SK-N-SH treated with all-trans-retinoic acid at 6 μM for 48 hours (cell line): ENCODE results near the gene NPC1.

Experiments
- ATAC-seq: fragments of 200-7000 bp; cut with Tn5 transposase; 3 replicates; pipeline ENCODE4 v1.9.1; 2020; ENCODE audit warnings: mild to moderate bottlenecking, moderate library complexity
- BACH2 ChIP-seq: fragments of 250-450 bp; sonication (Bioruptor Pico); IDR thresholded peaks from 2 replicates; pipeline ENCODE4 v1.9.0; 2021; ENCODE audit warnings: mild to moderate bottlenecking, borderline replicate concordance
- CREB5 ChIP-seq: fragments of 250-450 bp; sonication (Bioruptor Pico); IDR thresholded peaks from 2 replicates; pipeline ENCODE4 v1.5.1; 2020; ENCODE audit warnings: low read depth, mild to moderate bottlenecking, moderate library complexity
- CSRNP3 ChIP-seq: fragments of 250-450 bp; sonication (Bioruptor Pico); IDR thresholded peaks from 2 replicates; pipeline ENCODE4 v1.5.1; 2021; ENCODE audit warnings: mild to moderate bottlenecking, moderate library complexity
- ESRRG ChIP-seq: fragments of 250-450 bp; sonication (Bioruptor Pico); IDR thresholded peaks from 2 replicates; pipeline ENCODE4 v1.6.1; 2021; ENCODE audit warnings: mild to moderate bottlenecking
- GLIS3 ChIP-seq: fragments of 250-450 bp; sonication (Bioruptor Pico); IDR thresholded peaks from 2 replicates; pipeline ENCODE4 v1.5.0; 2020; ENCODE audit warnings: mild to moderate bottlenecking, moderate library complexity
- ISL1 ChIP-seq: fragments of 250-450 bp; sonication (Bioruptor Pico); IDR thresholded peaks from 2 replicates; pipeline ENCODE4 v2.1.2; 2022; ENCODE audit warnings: mild to moderate bottlenecking, moderate library complexity
- PATZ1 ChIP-seq: fragments of 250-450 bp; sonication (Bioruptor Pico); IDR thresholded peaks from 2 replicates; pipeline ENCODE4 v1.8.0; 2020; ENCODE audit warnings: mild to moderate bottlenecking, moderate library complexity, borderline replicate concordance
- POU6F1 ChIP-seq: fragments of 250-450 bp; sonication (Bioruptor Pico); IDR thresholded peaks from 2 replicates; pipeline ENCODE4 v1.8.0; 2021; ENCODE audit warnings: low read depth, mild to moderate bottlenecking, moderate library complexity, borderline replicate concordance
- PPARA ChIP-seq: fragments of 250-450 bp; sonication (Bioruptor Pico); IDR thresholded peaks from 2 replicates; pipeline ENCODE4 v1.5.0; 2020; ENCODE audit warnings: mild to moderate bottlenecking, borderline replicate concordance
- RARB ChIP-seq: fragments of 250-450 bp; sonication (Bioruptor Pico); IDR thresholded peaks from 2 replicates; pipeline ENCODE4 v1.8.0; 2021; ENCODE audit warnings: mild to moderate bottlenecking, moderate library complexity
- SNAI2 ChIP-seq: fragments of 250-450 bp; sonication (Bioruptor Pico); IDR thresholded peaks from 2 replicates; pipeline ENCODE4 v1.5.0; 2020; ENCODE audit warnings: mild to moderate bottlenecking, moderate library complexity
- TCF4 ChIP-seq: fragments of 250-450 bp; sonication (Bioruptor Pico); IDR thresholded peaks from 2 replicates; pipeline ENCODE4 v1.8.0; 2021; ENCODE audit warnings: mild to moderate bottlenecking, moderate library complexity, borderline replicate concordance
- TOX ChIP-seq: fragments of 250-450 bp; sonication (Bioruptor Pico); IDR thresholded peaks from 2 replicates; pipeline ENCODE4 v1.8.0; 2021; ENCODE audit warnings: mild to moderate bottlenecking, moderate library complexity, borderline replicate concordance
- TSHZ2 ChIP-seq: fragments of 250-450 bp; sonication (Bioruptor Pico); IDR thresholded peaks from 2 replicates; pipeline ENCODE4 v1.5.0; 2020; ENCODE audit warnings: mild to moderate bottlenecking, moderate library complexity
- ZC3H10 ChIP-seq: fragments of 250-450 bp; sonication (Bioruptor Pico); IDR thresholded peaks from 2 replicates; pipeline ENCODE4 v1.5.1; 2021; ENCODE audit warnings: mild to moderate bottlenecking, moderate library complexity
- ZNF70 ChIP-seq: fragments of 450-650 bp; formaldehyde crosslinking; IDR thresholded peaks from 2 replicates; pipeline ENCODE4 v1.5.0; 2020; ENCODE audit warnings: mild to moderate bottlenecking, moderate library complexity

NPC1 gene

GRCh38 chr18:23616258-23616657 is 30.0 kb upstream of the NPC1 start:
- TF ChIP-seq PPARA (CRISPR knock-in tag), result no peak
- TF ChIP-seq GLIS3 (CRISPR knock-in tag), result no peak
- TF ChIP-seq TOX (CRISPR knock-in tag), result no peak
- no peak for TF ChIP-seq SNAI2 (CRISPR knock-in tag)
- TF ChIP-seq BACH2 (CRISPR knock-in tag), result no peak
- TF ChIP-seq ESRRG (CRISPR knock-in tag), result no peak
- TF ChIP-seq TSHZ2, result no peak
- TF ChIP-seq CSRNP3 (CRISPR knock-in tag), result no peak
- no peak for ATAC-seq

GRCh38 chr18:23614891-23615290 is 28.6 kb upstream of the NPC1 start:
- no peak for ATAC-seq
- TF ChIP-seq CREB5 (CRISPR knock-in tag) (no peak), PPARA (CRISPR knock-in tag) (no peak), PATZ1 (CRISPR knock-in tag) (no peak), ZNF70 (CRISPR knock-in tag) (no peak), ISL1 (no peak), TSHZ2 (no peak), TCF4 (CRISPR knock-in tag) (no peak), SNAI2 (CRISPR knock-in tag) (no peak), BACH2 (CRISPR knock-in tag) (no peak), RARB (CRISPR knock-in tag) (no peak), POU6F1 (CRISPR knock-in tag) (no peak), CSRNP3 (CRISPR knock-in tag) (no peak), TOX (CRISPR knock-in tag) (no peak), ZC3H10 (no peak)
- TF ChIP-seq, all 23 proteins: peak for 0
